A549 (cell line): ENCODE data around the gene P4HA1. TPM values are rescaled to one million over a fixed set of nuclear protein-coding genes. Genes with fewer than 3 reads are reported as not detected.

Source experiments
- ATAC-seq, 2 experiments: fragments of 200-7000 bp in 1 of 2; fragments of >200 bp in 1 of 2; cut with Nextera tagmentation in 1 of 2; cut with Tn5 transposase in 1 of 2; 3 replicates each; pipeline versions ENCODE4 v1.8.0 to v1.9.1; 2018 to 2020; ENCODE audit warnings: mild to moderate bottlenecking in 1 of 2, moderate library complexity in 1 of 2
- CTCF ChIA-PET: fragments of 300-600 bp; sonication (Branson Sonifier 250); formaldehyde crosslinking; extraction: SDS; loops from one replicate; lab custom pipeline; 2021; ENCODE audit warnings: antibody characterized with exemption, inconsistent platforms; lab: Yijun Ruan, JAX
- POLR2A ChIA-PET: fragments of 350-600 bp; formaldehyde crosslinking; extraction: SDS; loops from one replicate; lab custom pipeline; 2021; ENCODE audit warnings: antibody characterized with exemption, inconsistent platforms; lab: Yijun Ruan, JAX
- DNase-seq, 2 experiments: peaks; one replicate each; pipeline versions ENCODE4 v3.0.0 to v3.0.0-alpha.2; 2011 to 2016; ENCODE audit warnings: low read depth in 1 of 2, low spot score in 1 of 2
- FAIRE-seq: peaks from 2 replicates; lab custom pipeline; 2011; peaks lifted over from hg19 to GRCh38; lab: Jason Lieb, UNC
- H3K27ac ChIP-seq, 2 experiments: fragments of >200 bp; sonication (Bioruptor Twin); formaldehyde crosslinking; 3 replicates each; pipeline ENCODE4 v1.5.1; 2016 to 2017
- H3K4me1 ChIP-seq: fragments of >200 bp; sonication (Bioruptor Twin); formaldehyde crosslinking; 3 replicates; pipeline ENCODE4 v1.6.1; 2016
- H3K4me2 ChIP-seq: fragments of >200 bp; sonication (Bioruptor Twin); formaldehyde crosslinking; 3 replicates; pipeline ENCODE4 v1.6.1; 2016
- H3K4me3 ChIP-seq: fragments of >200 bp; sonication (Bioruptor Twin); formaldehyde crosslinking; 3 replicates; pipeline ENCODE4 v1.5.1; 2016
- H3K9me3 ChIP-seq: fragments of >200 bp; sonication (Bioruptor Twin); formaldehyde crosslinking; 3 replicates; pipeline ENCODE4 v1.6.1; 2016
- ATOH8 ChIP-seq: fragments of 250-450 bp; sonication (Bioruptor Pico); IDR thresholded peaks from 2 replicates; pipeline ENCODE4 v1.5.0; 2020; ENCODE audit warnings: low read depth, mild to moderate bottlenecking, moderate library complexity
- BCL3 ChIP-seq: fragments of >200 bp; sonication (Bioruptor Twin); formaldehyde crosslinking; IDR thresholded peaks from 3 replicates; pipeline ENCODE4 v1.6.1; 2016
- BHLHE40 ChIP-seq: IDR thresholded peaks from 2 replicates; pipeline ENCODE4 v1.6.1; 2012; ENCODE audit warnings: low read depth, low read length, inconsistent platforms
- CBX8 ChIP-seq: fragments of 200-600 bp; sonication (generic); IDR thresholded peaks from 2 replicates; pipeline ENCODE4 v1.6.1; 2016
- E2F6 ChIP-seq: IDR thresholded peaks from 2 replicates; pipeline ENCODE4 v1.6.1; 2012; ENCODE audit warnings: low read depth, borderline replicate concordance
- EHF ChIP-seq: fragments of 250-450 bp; sonication (Bioruptor Pico); IDR thresholded peaks from 2 replicates; pipeline ENCODE4 v1.5.0; 2020; ENCODE audit warnings: mild to moderate bottlenecking
- EHMT2 ChIP-seq: fragments of 200-600 bp; sonication (generic); IDR thresholded peaks from 2 replicates; pipeline ENCODE4 v1.6.1; 2016; ENCODE audit warnings: antibody characterized with exemption, low read depth, mild to moderate bottlenecking, moderate library complexity
- FOSL2 ChIP-seq, 2 experiments: fragments of 450-650 bp in 1 of 2; fragments of >200 bp in 1 of 2; sonication (Bioruptor Twin) in 1 of 2; formaldehyde crosslinking; IDR thresholded peaks; 2 replicates each; pipeline versions ENCODE4 v1.5.0 to v1.6.1; 2016 to 2020; ENCODE audit warnings: mild to moderate bottlenecking in 1 of 2, moderate library complexity in 1 of 2
- FOXS1 ChIP-seq: fragments of 250-450 bp; sonication (Bioruptor Pico); IDR thresholded peaks from 2 replicates; pipeline ENCODE4 v1.5.0; 2020; ENCODE audit warnings: mild to moderate bottlenecking, moderate library complexity
- HDAC2 ChIP-seq: fragments of 200-600 bp; sonication (generic); IDR thresholded peaks from 2 replicates; pipeline ENCODE4 v1.6.1; 2016
- JUN ChIP-seq, 2 experiments: fragments of >200 bp; sonication (Bioruptor Twin); formaldehyde crosslinking; IDR thresholded peaks; 2 replicates in 1 of 2; 3 replicates in 1 of 2; pipeline ENCODE4 v1.6.1; 2016 to 2017
- NR3C1 ChIP-seq: fragments of >200 bp; sonication (Bioruptor Twin); formaldehyde crosslinking; IDR thresholded peaks from 3 replicates; pipeline ENCODE4 v1.6.1; 2017
- PHF8 ChIP-seq: fragments of 200-600 bp; sonication (generic); IDR thresholded peaks from 2 replicates; pipeline ENCODE4 v1.6.1; 2016; ENCODE audit warnings: low read depth, mild to moderate bottlenecking, antibody characterized with exemption, moderate library complexity, borderline replicate concordance
- POLR2AphosphoS2 ChIP-seq: conservative IDR thresholded peaks from 2 replicates; pipeline ENCODE4 v1.6.1; 2012; ENCODE audit warnings: low read length, improper control_type of control experiment, inconsistent platforms
- RAD21 ChIP-seq, 2 experiments: fragments of >200 bp in 1 of 2; sonication (Bioruptor Twin) in 1 of 2; formaldehyde crosslinking in 1 of 2; IDR thresholded peaks in 1 of 2; conservative IDR thresholded peaks in 1 of 2; 2 replicates in 1 of 2; 3 replicates in 1 of 2; pipeline ENCODE4 v1.6.1; 2012 to 2018; ENCODE audit warnings: inconsistent platforms in 1 of 2
- REST ChIP-seq: fragments of 200-600 bp; sonication (generic); IDR thresholded peaks from 2 replicates; pipeline ENCODE4 v1.6.1; 2016; ENCODE audit warnings: antibody characterized with exemption, mild to moderate bottlenecking, moderate library complexity
- RNF2 ChIP-seq: fragments of 200-600 bp; sonication (generic); IDR thresholded peaks from 2 replicates; pipeline ENCODE4 v1.6.1; 2016; ENCODE audit warnings: low read depth, mild to moderate bottlenecking, antibody characterized with exemption, moderate library complexity, borderline replicate concordance
- SREBF2 ChIP-seq: fragments of 450-650 bp; IDR thresholded peaks from 2 replicates; pipeline ENCODE4 v1.6.1; 2014; ENCODE audit warnings: mild to moderate bottlenecking, moderate library complexity
- USF2 ChIP-seq: fragments of 450-650 bp; IDR thresholded peaks from 2 replicates; pipeline ENCODE4 v1.6.1; 2014; ENCODE audit warnings: antibody characterized with exemption
- ZC3H11A ChIP-seq: fragments of 450-650 bp; IDR thresholded peaks from 2 replicates; pipeline ENCODE4 v1.6.1; 2014; ENCODE audit warnings: antibody characterized with exemption, mild to moderate bottlenecking
- ZFP36 ChIP-seq: fragments of 450-650 bp; IDR thresholded peaks from 2 replicates; pipeline ENCODE4 v1.6.1; 2014; ENCODE audit warnings: borderline replicate concordance; ENCODE audit not compliant: partially characterized antibody
- ZNF302 ChIP-seq: fragments of 250-450 bp; sonication (Bioruptor Pico); IDR thresholded peaks from 2 replicates; pipeline ENCODE4 v1.9.0; 2021; ENCODE audit warnings: inconsistent platforms, mild to moderate bottlenecking, moderate library complexity
- ZSCAN20 ChIP-seq: fragments of 250-450 bp; sonication (Bioruptor Pico); IDR thresholded peaks from 2 replicates; pipeline ENCODE4 v1.8.0; 2022; ENCODE audit warnings: mild to moderate bottlenecking, moderate library complexity
- WGBS: methylation state at CpG from one replicate; pipeline ENCODE4 v1.1.6; 2017; ENCODE audit errors: missing lambda C conversion rate; 5-methylcytosine and 5-hydroxymethylcytosine counted together
- polyA plus RNA-seq, 4 experiments: library from polyadenylated mRNA; depleted of rRNA in 3 of 4; stranded (reverse); fragments of >200 nt; fragmentation: RNase III in 1 of 4; extraction: RNeasy Plus Mini Kit Qiagen cat#74134 plus additional on column Dnase treatment in 1 of 4; gene quantifications; 2 replicates in 3 of 4; 3 replicates in 1 of 4; pipeline ENCODE4 v1.2.3, GENCODE V29; 2011 to 2017

P4HA1 gene
- polyA plus RNA-seq, 2 of the 4 experiments (the other 2 are of a cell fraction): 23.7 to 49.0 TPM

GRCh38 chr10:73106301-73106700, 9.6 kb upstream of the P4HA1 start (continued):
- TF ChIP-seq ATOH8: no peak
- TF ChIP-seq RNF2: no peak
- no peak for TF ChIP-seq JUN (IDR thresholded peaks at IDR 0.05)
- TF ChIP-seq ZSCAN20 (CRISPR knock-in tag): no peak
- TF ChIP-seq NR3C1: no peak
- no peak for TF ChIP-seq EHF (CRISPR knock-in tag)

- ChIA-PET CTCF (interaction anchor here (0.6 to 5.1 kb wide), 5 partner anchors 11 to 425 kb away, joined by 3 to 49 read pairs (median 4); partner anchors contain the start of gene NUDT13), POLR2A (no interaction called here)
- TF ChIP-seq RNF2 (no peak), FOSL2 (IDR thresholded peaks at IDR 0.05) (no peak), FOSL2 (CRISPR knock-in tag; IDR thresholded peaks at IDR 0.05) (no peak), RAD21 (conservative IDR thresholded peaks at IDR 0.05 in 1 of 2, IDR thresholded peaks at IDR 0.05 in 1 of 2) (no peak), ZFP36 (no peak), REST (no peak), BCL3 (no peak), ZNF302 (CRISPR knock-in tag) (no peak), HDAC2 (no peak), PHF8 (no peak), EHF (CRISPR knock-in tag) (no peak), EHMT2 (no peak), E2F6 (no peak), USF2 (no peak), ZC3H11A (no peak), CBX8 (no peak), POLR2AphosphoS2 (no peak), BHLHE40 (no peak), FOXS1 (CRISPR knock-in tag) (no peak), SREBF2 (no peak)
- WGBS: 71% methylated on average over 1 of the region's 1 CpG
- no peak overlapping the region for H3K4me3 ChIP-seq
- peaks cover 11% of the 10 kb centered on the region for H3K4me1 ChIP-seq
- no peak for ATAC-seq
- no peak overlapping the region for H3K27ac ChIP-seq
- no peaks in the 10 kb centered on the region for H3K9me3 ChIP-seq
- DNase-seq: no peak
- no peak overlapping the region for H3K4me2 ChIP-seq
- FAIRE-seq: no peak
Observed at GRCh38 chr10:73099141-73099540, 2.5 kb upstream of the P4HA1 start.
